Measurements from ENCODE around the gene CCDC82.
"Not testable (repeated sequence)": the region's sequence is repeated elsewhere in the genome, so short reads cannot be mapped to it uniquely, and the experiment has no call there.

CCDC82 gene

DNA sequence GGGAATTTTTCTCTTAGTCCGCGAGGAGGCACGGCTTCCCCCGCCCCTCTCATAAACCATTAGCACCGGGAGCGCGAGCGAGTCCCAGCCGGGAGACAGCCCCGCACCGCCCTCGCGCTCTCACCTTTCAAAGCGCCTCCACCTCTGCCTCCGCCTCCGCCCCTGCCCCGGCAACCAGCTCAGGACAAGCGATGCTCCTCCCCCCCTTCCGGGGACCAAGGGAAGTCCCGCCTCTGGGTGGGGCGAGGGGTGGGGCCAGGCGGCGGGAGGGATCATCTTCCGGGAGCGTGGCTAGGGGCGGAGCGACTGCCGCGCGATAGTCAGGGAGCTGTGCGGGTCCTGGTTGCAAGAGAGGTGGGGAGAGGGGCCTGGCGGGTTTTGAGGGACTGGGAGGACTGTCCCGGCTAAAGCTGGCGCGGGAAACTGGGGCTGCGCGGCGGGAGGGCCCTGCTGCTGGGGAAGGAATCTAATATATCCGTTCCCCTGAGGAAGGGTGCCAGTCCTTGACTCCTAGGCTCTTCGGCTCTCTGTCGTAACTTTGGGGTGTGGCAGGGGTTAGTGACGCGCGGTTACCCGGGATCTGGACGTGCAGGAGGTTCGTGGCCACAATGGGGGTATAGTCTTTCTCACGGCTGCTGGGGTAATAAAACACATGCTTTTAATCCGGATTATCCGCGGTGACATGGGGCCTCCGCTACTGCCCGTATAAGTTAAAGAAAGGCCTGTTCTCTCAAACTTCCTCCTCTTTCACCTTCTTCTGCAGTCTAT is at the start of gene CCDC82, which contains the start of gene JRKL:
Gene CCDC82 (minus strand): TSS at position 193 of the 768 bp plus-strand sequence. CDS start 5,165 bp downstream, outside the sequence.
Gene JRKL (plus strand): TSS at position 294 of the 768 bp plus-strand sequence. CDS start 637 bp downstream, outside the sequence.
- DNase-seq (ENCODE audit: low read depth, low spot score), result peak; percentile 83

DNA sequence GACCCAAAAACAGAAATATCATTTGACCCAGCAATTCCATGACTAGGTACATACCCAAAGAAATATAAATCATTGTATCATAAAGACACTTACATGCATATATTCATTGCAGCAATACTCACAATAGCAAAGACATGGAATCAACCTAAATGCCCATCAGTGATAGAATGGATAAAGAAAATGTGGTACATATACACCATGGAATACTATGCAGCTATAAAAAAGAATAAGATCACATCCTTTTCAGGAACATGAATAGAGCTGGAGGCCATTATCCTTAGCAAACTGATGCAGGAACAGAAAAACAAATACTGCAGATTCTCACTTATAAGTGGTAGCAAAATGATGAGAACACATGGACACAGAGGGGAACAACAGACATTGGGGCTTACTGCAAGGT is 42.9 kb upstream of the CCDC82 start:
- DNase-seq (ENCODE audit: low read depth, low spot score), result not testable (repeated sequence)

DNA sequence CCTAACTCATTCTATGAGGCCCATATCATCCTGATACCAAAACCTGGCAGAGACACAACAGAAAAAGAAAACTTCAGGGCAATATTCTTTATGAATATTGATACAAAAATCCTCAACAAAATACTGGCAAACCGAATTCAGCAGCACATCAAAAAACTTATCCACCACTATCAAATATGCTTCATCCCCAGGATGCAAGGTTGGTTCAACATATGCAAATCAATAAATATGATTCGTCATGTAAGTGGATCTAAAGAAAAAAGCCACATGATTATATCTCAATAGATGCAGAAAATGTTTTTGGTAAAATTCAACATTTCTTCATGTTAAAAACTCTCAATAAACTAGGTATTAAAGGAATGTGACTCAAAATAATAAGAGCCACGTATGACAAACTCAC is 41.0 kb upstream of the CCDC82 start:
- no peak for DNase-seq (ENCODE audit: low read depth, low spot score)

DNA sequence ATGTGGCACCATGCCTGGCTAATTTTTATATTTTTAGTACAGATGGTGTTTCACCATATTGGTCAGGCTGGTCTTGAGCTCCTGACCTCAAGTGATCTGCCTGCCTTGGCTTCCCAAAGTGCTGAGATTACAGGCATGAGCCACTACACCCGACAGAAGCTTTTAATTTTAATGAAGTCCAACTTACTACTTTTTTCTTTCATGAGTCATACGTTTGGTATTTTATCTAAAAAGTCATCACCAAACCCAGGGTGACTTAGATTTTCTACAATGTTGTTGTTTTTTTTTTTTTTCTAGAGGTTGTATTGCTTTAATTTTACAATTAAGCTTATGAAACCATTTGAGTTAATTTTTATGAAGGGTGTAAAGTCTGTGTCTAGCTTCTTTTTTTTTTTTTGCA is 35.0 kb upstream of the CCDC82 start:
- DNase-seq (ENCODE audit: low read depth, low spot score), result no peak

DNA sequence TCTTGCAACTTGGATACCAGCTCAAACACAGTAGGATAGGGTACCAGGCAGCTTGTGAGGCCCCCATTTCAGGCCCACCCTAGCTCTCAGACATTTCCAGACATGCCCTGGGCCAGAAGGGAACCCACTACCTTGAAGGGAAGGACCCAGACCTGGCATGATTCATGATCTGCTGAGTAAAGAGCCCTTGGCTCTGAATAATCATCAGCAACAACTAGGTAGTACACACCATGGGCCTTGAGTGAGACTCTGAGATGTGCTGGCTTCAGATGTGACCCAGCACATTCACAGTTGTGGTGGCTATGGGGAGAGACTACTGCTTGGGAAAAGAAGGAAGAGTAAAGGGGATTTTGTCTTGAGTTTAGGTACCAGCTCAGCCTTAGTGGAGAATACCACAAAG is 23.7 kb upstream of the CCDC82 start:
- no peak for DNase-seq (ENCODE audit: low read depth, low spot score)

- no peak for DNase-seq (ENCODE audit: low read depth, low spot score)
These were observed 23.2 kb upstream of the CCDC82 start for GRCh38 chr11:96412761-96413381.

- not testable (repeated sequence) for DNase-seq (ENCODE audit: low read depth, low spot score)
These were observed 21.7 kb upstream of the CCDC82 start for GRCh38 chr11:96411412-96411811.

GRCh38 chr11:96400697-96401096 is 11.0 kb upstream of the CCDC82 start:
- no peak for DNase-seq (ENCODE audit: low read depth, low spot score)

DNA sequence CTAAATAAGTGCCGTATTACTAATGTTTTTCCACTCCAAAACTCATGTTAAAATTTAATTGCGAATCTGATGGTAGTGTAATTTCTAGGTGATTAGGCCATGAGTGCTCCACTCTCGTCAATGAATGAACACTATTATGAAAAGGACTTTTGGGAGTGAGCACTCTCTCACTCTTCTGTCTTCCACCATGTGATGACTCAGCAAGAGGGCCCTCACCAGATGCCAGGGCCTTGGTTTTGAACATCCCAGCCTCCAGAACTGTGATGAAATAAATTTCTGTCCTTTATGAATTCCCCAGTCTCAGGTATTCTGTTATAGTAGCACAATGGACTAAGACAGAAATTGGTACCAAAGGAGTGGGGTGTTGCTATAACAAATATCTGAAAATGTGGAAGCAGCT is 8.2 kb upstream of the CCDC82 start:
- DNase-seq (ENCODE audit: low read depth, low spot score), result no peak

GRCh38 chr11:96396637-96397036 is 6.9 kb upstream of the CCDC82 start:
- no peak for DNase-seq (ENCODE audit: low read depth, low spot score)

DNA sequence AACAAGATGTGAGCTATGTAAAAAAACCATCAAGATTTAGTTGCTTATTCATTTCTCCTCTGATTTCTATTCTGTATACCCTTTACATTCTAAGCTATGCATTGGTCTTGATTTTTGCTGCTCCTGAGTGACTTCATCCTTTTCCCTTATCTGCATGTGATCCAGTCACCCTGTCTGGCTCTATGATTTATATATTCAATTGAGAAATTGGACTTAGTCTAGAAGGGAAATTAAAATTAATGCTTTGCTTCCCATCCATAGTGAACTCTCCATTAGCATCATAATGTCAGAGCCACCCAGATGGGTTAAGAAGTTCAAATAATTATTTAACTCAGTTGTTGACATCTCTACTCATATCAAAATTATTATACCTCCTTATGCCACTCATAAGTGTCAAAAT is 5.1 kb upstream of the CCDC82 start:
- DNase-seq (ENCODE audit: low read depth, low spot score), result no peak

GRCh38 chr11:96393753-96394348 is 4.1 kb upstream of the CCDC82 start:
- DNase-seq (ENCODE audit: low read depth, low spot score), result no peak

- DNase-seq (ENCODE audit: low read depth, low spot score), result no peak
These were observed 2.1 kb upstream of the CCDC82 start for GRCh38 chr11:96391698-96392307.

GRCh38 chr11:96390488-96390792 is 728 bp upstream of the CCDC82 start:
- DNase-seq (ENCODE audit: low read depth, low spot score), result no peak

- peak; percentile 4 for DNase-seq (ENCODE audit: low read depth, low spot score)
These were observed 607 bp downstream of the CCDC82 start for GRCh38 chr11:96388891-96389719.

DNA sequence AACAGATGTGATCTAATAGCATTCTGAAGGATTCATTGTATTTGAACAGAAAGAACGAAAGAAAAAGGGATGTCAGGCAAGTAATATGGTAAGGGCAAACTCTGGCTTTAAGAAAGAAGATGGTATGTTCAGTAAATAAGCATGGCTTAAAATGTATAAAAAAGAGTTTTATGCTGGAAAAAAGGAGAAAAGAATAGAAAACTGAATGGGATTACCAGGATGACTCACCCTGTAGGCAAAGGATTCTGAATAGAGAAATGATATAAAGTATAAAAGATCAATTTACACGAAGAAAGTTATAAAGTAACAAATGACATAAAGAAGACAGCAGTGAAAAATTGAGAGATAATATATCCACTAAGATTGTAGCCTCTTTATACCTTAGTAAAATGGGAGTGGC is 4.5 kb downstream of the CCDC82 start:
- DNase-seq (ENCODE audit: low read depth, low spot score), result no peak

GRCh38 chr11:96384156-96384555 is 5.6 kb downstream of the CCDC82 start:
- DNase-seq (ENCODE audit: low read depth, low spot score), result no peak

- DNase-seq (ENCODE audit: low read depth, low spot score), result no peak
These were observed 12.9 kb downstream of the CCDC82 start for GRCh38 chr11:96376796-96377195.

DNA sequence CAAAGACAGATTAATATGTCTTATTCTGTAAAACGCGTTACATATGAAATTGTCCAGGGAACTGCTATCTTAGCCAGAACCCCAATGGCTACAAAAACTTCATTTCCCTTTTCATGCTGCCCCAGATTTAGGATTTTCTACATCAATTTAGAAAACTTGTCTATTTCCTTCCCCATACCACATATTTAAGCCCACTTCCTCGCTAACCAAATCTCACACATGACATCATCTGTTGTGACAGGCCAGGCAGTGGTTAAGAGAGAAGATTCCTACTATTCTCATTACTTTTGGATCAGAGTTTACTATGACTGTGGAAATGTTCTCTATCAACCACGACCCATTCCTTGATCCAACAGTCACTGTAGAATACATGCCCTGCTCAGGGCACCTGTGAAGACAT is 15.9 kb downstream of the CCDC82 start:
- no peak for DNase-seq (ENCODE audit: low read depth, low spot score)

- no peak for DNase-seq (ENCODE audit: low read depth, low spot score)
These were observed 22.4 kb downstream of the CCDC82 start for GRCh38 chr11:96367342-96367741.

- no peak for DNase-seq (ENCODE audit: low read depth, low spot score)
These were observed 23.7 kb downstream of the CCDC82 start for GRCh38 chr11:96366024-96366423.

- DNase-seq (ENCODE audit: low read depth, low spot score), result no peak
These were observed 24.2 kb downstream of the CCDC82 start for GRCh38 chr11:96365493-96365892.

Data from brain pericyte (primary cell).